ENCODE results near the gene MYL11. TPM values are rescaled to one million over a fixed set of nuclear protein-coding genes. Genes with fewer than 3 reads are reported as not detected.

The MYL11 gene
- polyA plus RNA-seq, 1 donor: 14.6 TPM

GRCh38 chr16:30354423-30355143 lies 20.0 kb upstream of the MYL11 start:
- DNase-seq: no peak
- no peaks in the 10 kb centered on the region for H3K9me3 ChIP-seq (ENCODE audit: control insufficient read depth, low read depth, low read length)
- peaks cover 64% of the 10 kb centered on the region for H3K36me3 ChIP-seq (ENCODE audit: control insufficient read depth, insufficient read depth, low read length)
- peak overlapping the region; percentile 98 for H3K27ac ChIP-seq (ENCODE audit: low read length)
- H3K4me1 ChIP-seq (ENCODE audit: control insufficient read depth, insufficient read depth, low read length): peaks cover 28% of the 10 kb centered on the region
- peak overlapping the region; percentile 91 for H3K4me3 ChIP-seq (ENCODE audit: low read length)
- whole genome bisulfite sequencing (ENCODE audit: insufficient coverage, low lambda C conversion rate): no CpG with 5 or more reads among the region's 36 CpGs
- no peaks in the 10 kb centered on the region for H3K27me3 ChIP-seq (ENCODE audit: control insufficient read depth, insufficient read depth, low read length)

- no CpG with 5 or more reads among the region's 45 CpGs for WGBS (ENCODE audit: insufficient coverage, low lambda C conversion rate)
- peak; percentile 99 for DNase-seq
- Histone ChIP-seq H3K9me3 (ENCODE audit: control insufficient read depth, low read depth, low read length) (no peaks in the 10 kb centered on the region), H3K4me3 (ENCODE audit: low read length) (peak within 1 kb of the TSS; percentile 91), H3K27ac (ENCODE audit: low read length) (peak within 1 kb of the TSS; percentile 98), H3K4me1 (ENCODE audit: control insufficient read depth, insufficient read depth, low read length) (peaks cover 25% of the 10 kb centered on the region), H3K27me3 (ENCODE audit: control insufficient read depth, insufficient read depth, low read length) (no peaks in the 10 kb centered on the region), H3K36me3 (ENCODE audit: control insufficient read depth, insufficient read depth, low read length) (peaks cover 68% of the 10 kb centered on the region)
Observed at GRCh38 chr16:30355144-30355953, 19.3 kb upstream of the MYL11 start, which contains the start of gene CD2BP2. Gene CD2BP2 (minus strand): TSS chr16:30355308. CDS start chr16:30354681, 627 bp downstream.

GRCh38 chr16:30355954-30356308 lies 18.7 kb upstream of the MYL11 start:
- peaks cover 71% of the 10 kb centered on the region for H3K36me3 ChIP-seq (ENCODE audit: control insufficient read depth, insufficient read depth, low read length)
- peak overlapping the region; percentile 98 for H3K27ac ChIP-seq (ENCODE audit: low read length)
- H3K27me3 ChIP-seq (ENCODE audit: control insufficient read depth, insufficient read depth, low read length): no peaks in the 10 kb centered on the region
- H3K4me1 ChIP-seq (ENCODE audit: control insufficient read depth, insufficient read depth, low read length): peaks cover 21% of the 10 kb centered on the region
- WGBS (ENCODE audit: insufficient coverage, low lambda C conversion rate): no CpG with 5 or more reads among the region's 7 CpGs
- peak overlapping the region; percentile 91 for H3K4me3 ChIP-seq (ENCODE audit: low read length)
- no peak for DNase-seq
- no peaks in the 10 kb centered on the region for H3K9me3 ChIP-seq (ENCODE audit: control insufficient read depth, low read depth, low read length)

- H3K4me1 ChIP-seq (ENCODE audit: control insufficient read depth, insufficient read depth, low read length): peaks cover 15% of the 10 kb centered on the region
- H3K4me3 ChIP-seq (ENCODE audit: low read length): peak overlapping the region; percentile 91
- peak overlapping the region; percentile 98 for H3K27ac ChIP-seq (ENCODE audit: low read length)
- no CpG with 5 or more reads among the region's 12 CpGs for WGBS (ENCODE audit: insufficient coverage, low lambda C conversion rate)
- no peaks in the 10 kb centered on the region for H3K9me3 ChIP-seq (ENCODE audit: control insufficient read depth, low read depth, low read length)
- H3K36me3 ChIP-seq (ENCODE audit: control insufficient read depth, insufficient read depth, low read length): peaks cover 68% of the 10 kb centered on the region
- H3K27me3 ChIP-seq (ENCODE audit: control insufficient read depth, insufficient read depth, low read length): no peaks in the 10 kb centered on the region
- DNase-seq: no peak
Observed at GRCh38 chr16:30356401-30357084, 18.1 kb upstream of the MYL11 start.

- Histone ChIP-seq H3K4me1 (ENCODE audit: control insufficient read depth, insufficient read depth, low read length) (peaks cover 13% of the 10 kb centered on the region), H3K27me3 (ENCODE audit: control insufficient read depth, insufficient read depth, low read length) (no peaks in the 10 kb centered on the region), H3K27ac (ENCODE audit: low read length) (no peak overlapping the region), H3K36me3 (ENCODE audit: control insufficient read depth, insufficient read depth, low read length) (peaks cover 64% of the 10 kb centered on the region), H3K4me3 (ENCODE audit: low read length) (no peak overlapping the region), H3K9me3 (ENCODE audit: control insufficient read depth, low read depth, low read length) (no peaks in the 10 kb centered on the region)
- no CpG with 5 or more reads among the region's 5 CpGs for WGBS (ENCODE audit: insufficient coverage, low lambda C conversion rate)
- DNase-seq: no peak
Observed at GRCh38 chr16:30357085-30357714, 17.4 kb upstream of the MYL11 start.

- Histone ChIP-seq H3K27me3 (ENCODE audit: control insufficient read depth, insufficient read depth, low read length) (no peaks in the 10 kb centered on the region), H3K36me3 (ENCODE audit: control insufficient read depth, insufficient read depth, low read length) (peaks cover 61% of the 10 kb centered on the region), H3K9me3 (ENCODE audit: control insufficient read depth, low read depth, low read length) (no peaks in the 10 kb centered on the region), H3K27ac (ENCODE audit: low read length) (no peak overlapping the region), H3K4me1 (ENCODE audit: control insufficient read depth, insufficient read depth, low read length) (peaks cover 13% of the 10 kb centered on the region), H3K4me3 (ENCODE audit: low read length) (no peak overlapping the region)
- WGBS (ENCODE audit: insufficient coverage, low lambda C conversion rate): no CpG with 5 or more reads among the region's 37 CpGs
- no peak for DNase-seq
Observed at GRCh38 chr16:30357715-30358576, 16.7 kb upstream of the MYL11 start.

GRCh38 chr16:30358577-30358936 lies 16.0 kb upstream of the MYL11 start:
- no peak overlapping the region for H3K4me3 ChIP-seq (ENCODE audit: low read length)
- H3K4me1 ChIP-seq (ENCODE audit: control insufficient read depth, insufficient read depth, low read length): peaks cover 13% of the 10 kb centered on the region
- no peak overlapping the region for H3K27ac ChIP-seq (ENCODE audit: low read length)
- no peaks in the 10 kb centered on the region for H3K27me3 ChIP-seq (ENCODE audit: control insufficient read depth, insufficient read depth, low read length)
- WGBS (ENCODE audit: insufficient coverage, low lambda C conversion rate): no CpG with 5 or more reads among the region's 9 CpGs
- peaks cover 60% of the 10 kb centered on the region for H3K36me3 ChIP-seq (ENCODE audit: control insufficient read depth, insufficient read depth, low read length)
- DNase-seq: no peak
- no peaks in the 10 kb centered on the region for H3K9me3 ChIP-seq (ENCODE audit: control insufficient read depth, low read depth, low read length)

- Histone ChIP-seq H3K27me3 (ENCODE audit: control insufficient read depth, insufficient read depth, low read length) (no peaks in the 10 kb centered on the region), H3K4me3 (ENCODE audit: low read length) (no peak overlapping the region), H3K27ac (ENCODE audit: low read length) (no peak overlapping the region), H3K9me3 (ENCODE audit: control insufficient read depth, low read depth, low read length) (no peaks in the 10 kb centered on the region), H3K36me3 (ENCODE audit: control insufficient read depth, insufficient read depth, low read length) (peaks cover 56% of the 10 kb centered on the region), H3K4me1 (ENCODE audit: control insufficient read depth, insufficient read depth, low read length) (peaks cover 8% of the 10 kb centered on the region)
- no peak for DNase-seq
- no CpG with 5 or more reads among the region's 28 CpGs for WGBS (ENCODE audit: insufficient coverage, low lambda C conversion rate)
Observed at GRCh38 chr16:30358990-30359870, 15.4 kb upstream of the MYL11 start.

- Histone ChIP-seq H3K27me3 (ENCODE audit: control insufficient read depth, insufficient read depth, low read length) (no peaks in the 10 kb centered on the region), H3K4me1 (ENCODE audit: control insufficient read depth, insufficient read depth, low read length) (peaks cover 7% of the 10 kb centered on the region), H3K36me3 (ENCODE audit: control insufficient read depth, insufficient read depth, low read length) (peaks cover 61% of the 10 kb centered on the region), H3K27ac (ENCODE audit: low read length) (no peak overlapping the region), H3K9me3 (ENCODE audit: control insufficient read depth, low read depth, low read length) (no peaks in the 10 kb centered on the region), H3K4me3 (ENCODE audit: low read length) (no peak overlapping the region)
- WGBS (ENCODE audit: insufficient coverage, low lambda C conversion rate): no CpG with 5 or more reads among the region's 6 CpGs
- no peak for DNase-seq
Observed at GRCh38 chr16:30359871-30360170, 14.8 kb upstream of the MYL11 start.
